HCT116 (cell line): ENCODE data around the gene PCDHGA7.
"Not testable (repeated sequence)": the region's sequence is repeated elsewhere in the genome, so short reads cannot be mapped to it uniquely, and the experiment has no call there.

Experiments
- CBX3 ChIP-seq: IDR thresholded peaks from 2 replicates; pipeline ENCODE4 v1.6.1; 2012; ENCODE audit warnings: low read depth
- EZH2 ChIP-seq: fragments of 200-600 bp; sonication (generic); IDR thresholded peaks from 2 replicates; pipeline ENCODE4 v1.6.1; 2017; ENCODE audit warnings: antibody characterized with exemption, mixed run types
- RAD21 ChIP-seq: IDR thresholded peaks from 2 replicates; pipeline ENCODE4 v1.6.1; 2012; ENCODE audit warnings: low read depth, mild to moderate bottlenecking
- SP1 ChIP-seq: IDR thresholded peaks from 2 replicates; pipeline ENCODE4 v1.6.1; 2012; ENCODE audit warnings: low read depth
- ZFX ChIP-seq: fragments of 450-650 bp; IDR thresholded peaks from 2 replicates; pipeline ENCODE4 v1.6.1; 2017
- TF ChIP-seq, protein P1 (sequence below): IDR thresholded peaks from 2 replicates; pipeline ENCODE4 v1.6.1; 2012; ENCODE audit warnings: low read depth
- TF ChIP-seq, protein P2 (sequence below), 3 experiments: fragments of 200-600 bp in 1 of 3; sonication (generic) in 1 of 3; IDR thresholded peaks in 2 of 3; conservative IDR thresholded peaks in 1 of 3; 2 replicates each; pipeline ENCODE4 v1.5.1; 2012 to 2017; ENCODE audit warnings: low read depth in 2 of 3, low read length in 2 of 3, antibody characterized with exemption in 1 of 3, borderline replicate concordance in 1 of 3, control low read depth in 1 of 3, mild to moderate bottlenecking in 1 of 3, mixed read lengths in 1 of 3, mixed run types in 1 of 3, moderate library complexity in 1 of 3; ENCODE audit not compliant: insufficient read depth in 1 of 3

DNA sequence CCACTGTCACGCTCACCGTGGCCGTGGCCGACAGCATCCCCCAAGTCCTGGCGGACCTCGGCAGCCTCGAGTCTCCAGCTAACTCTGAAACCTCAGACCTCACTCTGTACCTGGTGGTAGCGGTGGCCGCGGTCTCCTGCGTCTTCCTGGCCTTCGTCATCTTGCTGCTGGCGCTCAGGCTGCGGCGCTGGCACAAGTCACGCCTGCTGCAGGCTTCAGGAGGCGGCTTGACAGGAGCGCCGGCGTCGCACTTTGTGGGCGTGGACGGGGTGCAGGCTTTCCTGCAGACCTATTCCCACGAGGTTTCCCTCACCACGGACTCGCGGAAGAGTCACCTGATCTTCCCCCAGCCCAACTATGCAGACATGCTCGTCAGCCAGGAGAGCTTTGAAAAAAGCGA lies 50.2 kb downstream of the PCDHGA7 start:
- not testable (repeated sequence) for TF ChIP-seq EZH2, ZFX, CBX3, RAD21, SP1
- TF ChIP-seq, protein P1, sequence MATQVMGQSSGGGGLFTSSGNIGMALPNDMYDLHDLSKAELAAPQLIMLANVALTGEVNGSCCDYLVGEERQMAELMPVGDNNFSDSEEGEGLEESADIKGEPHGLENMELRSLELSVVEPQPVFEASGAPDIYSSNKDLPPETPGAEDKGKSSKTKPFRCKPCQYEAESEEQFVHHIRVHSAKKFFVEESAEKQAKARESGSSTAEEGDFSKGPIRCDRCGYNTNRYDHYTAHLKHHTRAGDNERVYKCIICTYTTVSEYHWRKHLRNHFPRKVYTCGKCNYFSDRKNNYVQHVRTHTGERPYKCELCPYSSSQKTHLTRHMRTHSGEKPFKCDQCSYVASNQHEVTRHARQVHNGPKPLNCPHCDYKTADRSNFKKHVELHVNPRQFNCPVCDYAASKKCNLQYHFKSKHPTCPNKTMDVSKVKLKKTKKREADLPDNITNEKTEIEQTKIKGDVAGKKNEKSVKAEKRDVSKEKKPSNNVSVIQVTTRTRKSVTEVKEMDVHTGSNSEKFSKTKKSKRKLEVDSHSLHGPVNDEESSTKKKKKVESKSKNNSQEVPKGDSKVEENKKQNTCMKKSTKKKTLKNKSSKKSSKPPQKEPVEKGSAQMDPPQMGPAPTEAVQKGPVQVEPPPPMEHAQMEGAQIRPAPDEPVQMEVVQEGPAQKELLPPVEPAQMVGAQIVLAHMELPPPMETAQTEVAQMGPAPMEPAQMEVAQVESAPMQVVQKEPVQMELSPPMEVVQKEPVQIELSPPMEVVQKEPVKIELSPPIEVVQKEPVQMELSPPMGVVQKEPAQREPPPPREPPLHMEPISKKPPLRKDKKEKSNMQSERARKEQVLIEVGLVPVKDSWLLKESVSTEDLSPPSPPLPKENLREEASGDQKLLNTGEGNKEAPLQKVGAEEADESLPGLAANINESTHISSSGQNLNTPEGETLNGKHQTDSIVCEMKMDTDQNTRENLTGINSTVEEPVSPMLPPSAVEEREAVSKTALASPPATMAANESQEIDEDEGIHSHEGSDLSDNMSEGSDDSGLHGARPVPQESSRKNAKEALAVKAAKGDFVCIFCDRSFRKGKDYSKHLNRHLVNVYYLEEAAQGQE: not testable (repeated sequence)
- TF ChIP-seq, protein P2, sequence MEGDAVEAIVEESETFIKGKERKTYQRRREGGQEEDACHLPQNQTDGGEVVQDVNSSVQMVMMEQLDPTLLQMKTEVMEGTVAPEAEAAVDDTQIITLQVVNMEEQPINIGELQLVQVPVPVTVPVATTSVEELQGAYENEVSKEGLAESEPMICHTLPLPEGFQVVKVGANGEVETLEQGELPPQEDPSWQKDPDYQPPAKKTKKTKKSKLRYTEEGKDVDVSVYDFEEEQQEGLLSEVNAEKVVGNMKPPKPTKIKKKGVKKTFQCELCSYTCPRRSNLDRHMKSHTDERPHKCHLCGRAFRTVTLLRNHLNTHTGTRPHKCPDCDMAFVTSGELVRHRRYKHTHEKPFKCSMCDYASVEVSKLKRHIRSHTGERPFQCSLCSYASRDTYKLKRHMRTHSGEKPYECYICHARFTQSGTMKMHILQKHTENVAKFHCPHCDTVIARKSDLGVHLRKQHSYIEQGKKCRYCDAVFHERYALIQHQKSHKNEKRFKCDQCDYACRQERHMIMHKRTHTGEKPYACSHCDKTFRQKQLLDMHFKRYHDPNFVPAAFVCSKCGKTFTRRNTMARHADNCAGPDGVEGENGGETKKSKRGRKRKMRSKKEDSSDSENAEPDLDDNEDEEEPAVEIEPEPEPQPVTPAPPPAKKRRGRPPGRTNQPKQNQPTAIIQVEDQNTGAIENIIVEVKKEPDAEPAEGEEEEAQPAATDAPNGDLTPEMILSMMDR (IDR thresholded peaks at IDR 0.05 in 2 of 3, conservative IDR thresholded peaks at IDR 0.05 in 1 of 3; ENCODE audit: borderline replicate concordance in 1 of 3, insufficient read depth in 1 of 3, low read depth in 2 of 3, low read length in 2 of 3): not testable (repeated sequence)
